ENCODE measurements around the gene SULT1C4. TPM values are rescaled to one million over a fixed set of nuclear protein-coding genes. Genes with fewer than 3 reads are reported as not detected.

The SULT1C4 gene
- total and polyA plus RNA-seq, 2 of the 8 experiments (the other 6 are each of a cell fraction or from before 2014, with no cell fraction given): 1.5 to 2.1 TPM

- no peak for FAIRE-seq
- Histone ChIP-seq H3K4ac (replicated peaks; ENCODE audit: insufficient read length, low read depth, low read length) (no peak overlapping the region), H3K36me3 (ENCODE audit: control insufficient read depth in 2 of 4, insufficient read depth in 4 of 4, low read length in 3 of 4) (no peaks in the 10 kb centered on the region), H3K56ac (replicated peaks; ENCODE audit: insufficient read length, low read depth, low read length) (no peak overlapping the region), H2BK12ac (ENCODE audit: low read depth, low read length) (no peak overlapping the region), H2AFZ (ENCODE audit: low read length) (no peak overlapping the region), H4K8ac (ENCODE audit: extremely low read depth, insufficient read depth, low read length) (no peak overlapping the region), H3K4me1 (replicated peaks in 1 of 4; ENCODE audit: control insufficient read depth in 3 of 4, insufficient read depth in 4 of 4, low read length in 3 of 4) (no peaks in the 10 kb centered on the region), H4K91ac (replicated peaks; ENCODE audit: insufficient read length, low read length) (no peak overlapping the region), H3K18ac (ENCODE audit: extremely low read depth, low read length) (no peak overlapping the region), H3K9ac (replicated peaks in 1 of 4; ENCODE audit: extremely low read depth in 1 of 4, low read depth in 3 of 4, low read length in 3 of 4) (no peak overlapping the region), H3K79me1 (ENCODE audit: low read depth, low read length) (no peaks in the 10 kb centered on the region), H3K79me2 (ENCODE audit: control insufficient read depth in 1 of 2, insufficient read depth in 2 of 2, low read length in 2 of 2) (no peaks in the 10 kb centered on the region), H3K27ac (ENCODE audit: low read depth, low read length) (no peak overlapping the region), H3K23me2 (ENCODE audit: low read depth, low read length) (no peaks in the 10 kb centered on the region), H2BK120ac (replicated peaks; ENCODE audit: low read depth, low read length) (no peak overlapping the region), H4K5ac (ENCODE audit: insufficient read length, low read depth, low read length) (no peak overlapping the region), H3K27me3 (replicated peaks in 1 of 4; ENCODE audit: control insufficient read depth in 3 of 4, extremely low read depth in 1 of 4, insufficient read depth in 3 of 4, low read length in 3 of 4) (no peaks in the 10 kb centered on the region), H2BK5ac (ENCODE audit: low read depth, low read length) (no peak overlapping the region), H3K23ac (ENCODE audit: insufficient read length) (no peak overlapping the region), H3K4me2 (ENCODE audit: insufficient read depth in 1 of 2, low read depth in 2 of 2, low read length in 2 of 2) (no peak overlapping the region), H4K20me1 (replicated peaks in 1 of 2; ENCODE audit: control insufficient read depth in 1 of 2, insufficient read depth in 2 of 2, low read length in 2 of 2) (no peaks in the 10 kb centered on the region), H3K14ac (ENCODE audit: insufficient read length) (no peak overlapping the region), H2BK15ac (ENCODE audit: low read length) (no peak overlapping the region), H2AK5ac (ENCODE audit: low read depth, low read length) (no peak overlapping the region), H3K9me3 (ENCODE audit: insufficient read depth in 2 of 2, low read depth in 1 of 2, low read length in 1 of 2) (no peaks in the 10 kb centered on the region), H3K4me3 (ENCODE audit: extremely low read depth in 1 of 4, insufficient read depth in 2 of 4, low read depth in 3 of 4, low read length in 4 of 4) (no peak overlapping the region), H2BK20ac (ENCODE audit: low read length) (no peak overlapping the region)
- no peak for DNase-seq (ENCODE audit: low read depth in 1 of 2, low spot score in 2 of 2)
- 90% methylated on average over 4 of the region's 4 CpGs; no CpG with 5 or more reads in 1 of the 2 experiments for WGBS, 2 experiments (ENCODE audit: extremely low coverage in 1 of 2, insufficient coverage in 1 of 2, insufficient read length in 1 of 2, insufficient replicate concordance in 2 of 2, low coverage in 1 of 2, low lambda C conversion rate in 2 of 2, missing lambda C conversion rate in 1 of 2)
- ChIA-PET POLR2A (ENCODE audit: partially characterized antibody) (interaction anchor here (1.3 kb wide), 1 partner anchor 14 kb away, joined by 6 read pairs; no protein-coding TSS in a partner anchor), CTCF (ENCODE audit: partially characterized antibody) (interaction anchor here (0.6 kb wide), 1 partner anchor 106 kb away, joined by 3 read pairs; no protein-coding TSS in a partner anchor)
- no peak for TF ChIP-seq BRCA1 (IDR thresholded peaks at IDR 0.05; ENCODE audit: low read depth, low read length)
Measured at GRCh38 chr2:108418416-108418815, 40.7 kb downstream of the SULT1C4 start.

All from H1 (cell line).